ENCODE results near the gene SLCO2B1. TPM values are rescaled to one million over a fixed set of nuclear protein-coding genes. Genes with fewer than 3 reads are reported as not detected.

Gene SLCO2B1
- total and polyA plus RNA-seq, 12 donors, result 5.8 to 234 (median 122) TPM

- Histone ChIP-seq H3K36me3 (replicated peaks in 1 of 2) (peaks cover 0 to 28% of the 10 kb centered on the region in 2 donors), H3K27me3 (no peaks in the 10 kb centered on the region), H3K4me3 (no peak overlapping the region), H3K4me1 (replicated peaks in 1 of 2) (peaks cover 0 to 4% of the 10 kb centered on the region in 2 donors), H3K27ac (peak overlapping the region in 1 of 5 donors; percentile 11), H3K9me3 (replicated peaks in 1 of 3) (no peaks in the 10 kb centered on the region)
- DNase-seq, result no peak
- WGBS, 4 donors, result 64 to 76% (median 67%) methylated on average over 3 of the region's 3 CpGs
- intact Hi-C loops (cut with DNase I), result no loop called here
- TF ChIP-seq POLR2A (IDR thresholded peaks at IDR 0.05) (no peak), CTCF (IDR thresholded peaks at IDR 0.05) (no peak)
Measured at GRCh38 chr11:75167617-75168016, 16.7 kb downstream of the SLCO2B1 start.

- peaks cover 0 to 28% of the 10 kb centered on the region in 2 donors for H3K36me3 ChIP-seq (replicated peaks in 1 of 2)
- H3K27me3 ChIP-seq, result no peaks in the 10 kb centered on the region
- 75 to 88% (median 84%) methylated on average over 9 to 13 of the region's 13 CpGs for WGBS, 4 donors
- peak overlapping the region in 2 of 5 donors; percentile 1 to 63 for H3K27ac ChIP-seq
- intact Hi-C loops (cut with DNase I), result no loop called here
- no peak overlapping the region for H3K4me3 ChIP-seq
- no peak for DNase-seq
- H3K4me1 ChIP-seq (replicated peaks in 1 of 2), result peaks cover 0 to 2% of the 10 kb centered on the region in 2 donors
- H3K9me3 ChIP-seq (replicated peaks in 1 of 3), result no peaks in the 10 kb centered on the region
- no peak for TF ChIP-seq POLR2A (IDR thresholded peaks at IDR 0.05)
- no peak for TF ChIP-seq CTCF (IDR thresholded peaks at IDR 0.05)
Measured at GRCh38 chr11:75169101-75169885, 18.4 kb downstream of the SLCO2B1 start.

GRCh38 chr11:75170516-75171201 lies 19.8 kb downstream of the SLCO2B1 start:
- intact Hi-C loops (cut with DNase I), result no loop called here
- Histone ChIP-seq H3K4me1 (replicated peaks in 1 of 2) (peaks cover 3 to 16% of the 10 kb centered on the region in 2 donors), H3K27ac (peak overlapping the region in 1 of 5 donors; percentile 63), H3K27me3 (no peaks in the 10 kb centered on the region), H3K4me3 (no peak overlapping the region), H3K9me3 (replicated peaks in 1 of 3) (no peaks in the 10 kb centered on the region), H3K36me3 (replicated peaks in 1 of 2) (peaks cover 0 to 23% of the 10 kb centered on the region in 2 donors)
- WGBS, 4 donors, result 66 to 78% (median 71%) methylated on average over 14 to 18 of the region's 18 CpGs
- TF ChIP-seq POLR2A (IDR thresholded peaks at IDR 0.05) (no peak), CTCF (IDR thresholded peaks at IDR 0.05) (no peak)
- no peak for DNase-seq

GRCh38 chr11:75173336-75173735 lies 22.4 kb downstream of the SLCO2B1 start:
- no peak overlapping the region for H3K4me3 ChIP-seq
- H3K27me3 ChIP-seq, result no peaks in the 10 kb centered on the region
- H3K9me3 ChIP-seq (replicated peaks in 1 of 3), result no peaks in the 10 kb centered on the region
- no peak for DNase-seq
- H3K4me1 ChIP-seq (replicated peaks in 1 of 2), result peaks cover 5 to 21% of the 10 kb centered on the region in 2 donors
- peak overlapping the region in 1 of 5 donors; percentile 53 for H3K27ac ChIP-seq
- peaks cover 0 to 17% of the 10 kb centered on the region in 2 donors for H3K36me3 ChIP-seq (replicated peaks in 1 of 2)
- TF ChIP-seq POLR2A (IDR thresholded peaks at IDR 0.05) (no peak), CTCF (IDR thresholded peaks at IDR 0.05) (no peak)
- WGBS, 4 donors, result 91 to 95% (median 92%) methylated on average over 6 to 7 of the region's 7 CpGs
- intact Hi-C loops (cut with DNase I), result no loop called here
